NT2/D1 (cell line): ENCODE measurements around the gene SFXN1.

Experiments used
- SUZ12 ChIP-seq: IDR thresholded peaks from 2 replicates; pipeline ENCODE4 v1.6.1; 2011; ENCODE audit not compliant: insufficient read length, insufficient read depth; ENCODE audit errors: extremely low read depth
- ZNF274 ChIP-seq: IDR thresholded peaks from 2 replicates; pipeline ENCODE4 v1.6.1; 2011; ENCODE audit warnings: mild to moderate bottlenecking, low read depth, low read length

- TF ChIP-seq ZNF274 (no peak), SUZ12 (no peak)
Measured at GRCh38 chr5:175491223-175491622, 12.9 kb downstream of the SFXN1 start.
